ENCODE measurements around the gene BAIAP2L1. TPM values are rescaled to one million over a fixed set of nuclear protein-coding genes. Genes with fewer than 3 reads are reported as not detected.

The BAIAP2L1 gene
- total and polyA plus RNA-seq, 2 of the 8 experiments (the other 6 are each of a cell fraction or from before 2014, with no cell fraction given), result 19.2 to 42.9 TPM

- Histone ChIP-seq H3K56ac (replicated peaks; ENCODE audit: insufficient read length, low read depth, low read length) (no peak overlapping the region), H3K79me1 (ENCODE audit: low read depth, low read length) (no peaks in the 10 kb centered on the region), H3K4me1 (replicated peaks in 1 of 4; ENCODE audit: control insufficient read depth in 3 of 4, insufficient read depth in 4 of 4, low read length in 3 of 4) (no peaks in the 10 kb centered on the region), H4K20me1 (replicated peaks in 1 of 2; ENCODE audit: control insufficient read depth in 1 of 2, insufficient read depth in 2 of 2, low read length in 2 of 2) (no peaks in the 10 kb centered on the region), H2BK12ac (ENCODE audit: low read depth, low read length) (no peak overlapping the region), H4K5ac (ENCODE audit: insufficient read length, low read depth, low read length) (no peak overlapping the region), H3K4me2 (ENCODE audit: insufficient read depth in 1 of 2, low read depth in 2 of 2, low read length in 2 of 2) (no peak overlapping the region), H3K14ac (ENCODE audit: insufficient read length) (no peak overlapping the region), H2AFZ (ENCODE audit: low read length) (no peak overlapping the region), H3K4me3 (ENCODE audit: extremely low read depth in 1 of 4, insufficient read depth in 2 of 4, low read depth in 3 of 4, low read length in 4 of 4) (no peak overlapping the region), H3K23ac (ENCODE audit: insufficient read length) (no peak overlapping the region), H3K27me3 (replicated peaks in 1 of 4; ENCODE audit: control insufficient read depth in 3 of 4, extremely low read depth in 1 of 4, insufficient read depth in 3 of 4, low read length in 3 of 4) (no peaks in the 10 kb centered on the region), H2BK20ac (ENCODE audit: low read length) (no peak overlapping the region), H3K9me3 (ENCODE audit: insufficient read depth in 2 of 2, low read depth in 1 of 2, low read length in 1 of 2) (no peaks in the 10 kb centered on the region), H3K79me2 (ENCODE audit: control insufficient read depth in 1 of 2, insufficient read depth in 2 of 2, low read length in 2 of 2) (no peaks in the 10 kb centered on the region), H3K36me3 (ENCODE audit: control insufficient read depth in 2 of 4, insufficient read depth in 4 of 4, low read length in 3 of 4) (no peaks in the 10 kb centered on the region), H4K91ac (replicated peaks; ENCODE audit: insufficient read length, low read length) (no peak overlapping the region), H3K4ac (replicated peaks; ENCODE audit: insufficient read length, low read depth, low read length) (no peak overlapping the region), H3K23me2 (ENCODE audit: low read depth, low read length) (no peaks in the 10 kb centered on the region), H2AK5ac (ENCODE audit: low read depth, low read length) (no peak overlapping the region), H4K8ac (ENCODE audit: extremely low read depth, insufficient read depth, low read length) (no peak overlapping the region), H2BK5ac (ENCODE audit: low read depth, low read length) (no peak overlapping the region), H3K9ac (replicated peaks in 1 of 4; ENCODE audit: extremely low read depth in 1 of 4, low read depth in 3 of 4, low read length in 3 of 4) (no peak overlapping the region), H3K27ac (ENCODE audit: low read depth, low read length) (no peak overlapping the region), H3K18ac (ENCODE audit: extremely low read depth, low read length) (no peak overlapping the region), H2BK120ac (replicated peaks; ENCODE audit: low read depth, low read length) (no peak overlapping the region), H2BK15ac (ENCODE audit: low read length) (no peak overlapping the region)
- ChIA-PET CTCF (ENCODE audit: partially characterized antibody) (interaction anchor here (0.6 to 20.6 kb wide), 13 partner anchors 9 to 444 kb away, joined by 3 to 365 read pairs (median 5); partner anchors contain the start of genes NPTX2 and TRRAP), POLR2A (ENCODE audit: partially characterized antibody) (no interaction called here)
- FAIRE-seq (no peak), DNase-seq (ENCODE audit: low read depth in 1 of 2, low spot score in 2 of 2) (no peak)
- 87% methylated on average over 10 of the region's 10 CpGs; no CpG with 5 or more reads in 1 of the 2 experiments for WGBS, 2 experiments (ENCODE audit: extremely low coverage in 1 of 2, insufficient coverage in 1 of 2, insufficient read length in 1 of 2, insufficient replicate concordance in 2 of 2, low coverage in 1 of 2, low lambda C conversion rate in 2 of 2, missing lambda C conversion rate in 1 of 2)
- TF ChIP-seq ASH2L (IDR thresholded peaks at IDR 0.05; ENCODE audit: low read length) (no peak), SP2 (IDR thresholded peaks at IDR 0.05; ENCODE audit: low read length) (no peak), CTCF (IDR thresholded peaks at IDR 0.05; ENCODE audit: control extremely low read depth in 1 of 3, insufficient read depth in 1 of 3, low read depth in 1 of 3, low read length in 3 of 3) (no peak), GTF2F1 (IDR thresholded peaks at IDR 0.05; ENCODE audit: borderline replicate concordance, low read depth, low read length) (no peak), KDM4A (IDR thresholded peaks at IDR 0.05; ENCODE audit: low read depth, low read length, severe bottlenecking) (no peak), SIX5 (IDR thresholded peaks at IDR 0.05; ENCODE audit: low read depth, low read length) (no peak), E2F6 (IDR thresholded peaks at IDR 0.05) (no peak), PHF8 (conservative IDR thresholded peaks at IDR 0.05; ENCODE audit: low read depth, low read length) (no peak), TCF12 (IDR thresholded peaks at IDR 0.05; ENCODE audit: low read depth, low read length) (no peak), SRF (IDR thresholded peaks at IDR 0.05; ENCODE audit: low read depth, low read length) (no peak), EP300 (IDR thresholded peaks at IDR 0.05; ENCODE audit: borderline replicate concordance in 1 of 2, low read depth in 2 of 2, low read length in 2 of 2) (no peak)
Observed at GRCh38 chr7:98434087-98434486, 33.2 kb upstream of the BAIAP2L1 start.
